CD4-positive, alpha-beta T cell (primary cell): Measurements from ENCODE around the gene TGM1. TPM values are rescaled to one million over a fixed set of nuclear protein-coding genes. Genes with fewer than 3 reads are reported as not detected.

Experiments used
- ATAC-seq: fragments of 200-7000 bp; cut with Tn5 transposase; one replicate; pipeline ENCODE4 v1.10.0; 2022; ENCODE audit warnings: mild to moderate bottlenecking; ENCODE audit not compliant: poor library complexity
- CTCF ChIA-PET: fragments of 350-600 bp; sonication (Branson Sonifier 250); formaldehyde crosslinking; loops from one replicate; lab custom pipeline; 2021; ENCODE audit warnings: antibody characterized with exemption, inconsistent platforms; lab: Charles Lee
- POLR2A ChIA-PET: fragments of 350-600 bp; sonication (Branson Sonifier 250); formaldehyde crosslinking; loops from one replicate; lab custom pipeline; 2021; ENCODE audit warnings: antibody characterized with exemption, inconsistent platforms; lab: Charles Lee
- DNase-seq, 14 experiments: peaks; one replicate each; pipeline ENCODE4 v3.0.0-alpha.2; 2013 to 2020; ENCODE audit warnings: mixed read lengths in 2 of 14
- H3K27ac ChIP-seq, 2 donors: one replicate each; pipeline versions ENCODE4 v1.5.1 to v1.7.0; 2013; ENCODE audit warnings: low read length in 2 of 2, low read depth in 1 of 2, mild to moderate bottlenecking in 1 of 2
- H3K27me3 ChIP-seq, 2 experiments: 1 replicate in 1 of 2; 2 replicates in 1 of 2; pipeline versions ENCODE4 v1.6.1 to v1.7.0; 2013; ENCODE audit warnings: low read length in 2 of 2, control low read depth in 1 of 2, mild to moderate bottlenecking in 1 of 2, moderate library complexity in 1 of 2; ENCODE audit not compliant: insufficient read depth in 2 of 2, control insufficient read depth in 1 of 2
- H3K36me3 ChIP-seq: one replicate; pipeline ENCODE4 v1.6.1; 2013; ENCODE audit warnings: low read length, control low read depth; ENCODE audit not compliant: insufficient read depth
- H3K4me1 ChIP-seq: one replicate; pipeline ENCODE4 v1.6.1; 2013; ENCODE audit warnings: low read length, control low read depth; ENCODE audit not compliant: insufficient read depth
- H3K4me3 ChIP-seq: one replicate; pipeline ENCODE4 v1.5.1; 2013; ENCODE audit warnings: mild to moderate bottlenecking, low read length, moderate library complexity
- H3K9me3 ChIP-seq, 2 experiments: 1 replicate in 1 of 2; 2 replicates in 1 of 2; pipeline versions ENCODE4 v1.6.1 to v1.7.0; 2013; ENCODE audit warnings: low read length in 2 of 2, mild to moderate bottlenecking in 2 of 2, control low read depth in 1 of 2, moderate library complexity in 1 of 2; ENCODE audit not compliant: control insufficient read depth in 1 of 2, insufficient read depth in 1 of 2
- H3K27ac Mint-ChIP-seq: one replicate; pipeline ENCODE4 v1.8.0; 2020; ENCODE audit warnings: mixed read lengths
- H3K27me3 Mint-ChIP-seq: one replicate; pipeline ENCODE4 v1.8.0; 2021; ENCODE audit warnings: mixed read lengths
- H3K36me3 Mint-ChIP-seq: one replicate; pipeline ENCODE4 v1.8.0; 2021; ENCODE audit warnings: low read depth, mixed read lengths
- H3K4me1 Mint-ChIP-seq: one replicate; pipeline ENCODE4 v1.8.0; 2021; ENCODE audit warnings: low read depth, mixed read lengths
- H3K4me3 Mint-ChIP-seq: one replicate; pipeline ENCODE4 v1.8.0; 2020; ENCODE audit warnings: mild to moderate bottlenecking, mixed read lengths
- H3K9me3 Mint-ChIP-seq: one replicate; pipeline ENCODE4 v1.8.0; 2020; ENCODE audit warnings: mixed read lengths
- intact Hi-C, 2 experiments: fragments of 100-400 bp; cut with DNase I in 1 of 2; cut with micrococcal nuclease in 1 of 2; formaldehyde crosslinking; loops; one replicate each; pipeline versions ENCODE4 v1.15.1 to v1.9.0; 2023 to 2025; cut with DNase I, micrococcal nuclease
- total RNA-seq, 174 experiments: library from RNA in 2 of 174; stranded (reverse) in 2 of 174; gene quantifications; one replicate each; pipeline ENCODE4 v1.2.3 and lab custom pipeline; 2021 to 2026
- TF ChIP-seq, protein P1 (sequence below): fragments of 200-600 bp; IDR thresholded peaks from one replicate; pipeline ENCODE4 v1.8.0; 2022; ENCODE audit warnings: antibody characterized with exemption, mild to moderate bottlenecking

TGM1 gene
- total RNA-seq, 2 experiments from 2014 or later, result 3.5 to 3.9 TPM

GRCh38 chr14:24283796-24284460 is 21.0 kb upstream of the TGM1 start:
- DNase-seq (no peak), ATAC-seq (no peak)
- Mint-ChIP-seq H3K27me3 (no peaks in the 10 kb centered on the region), H3K36me3 (no peaks in the 10 kb centered on the region), H3K4me3 (no peak overlapping the region), H3K4me1 (peaks cover 15% of the 10 kb centered on the region), H3K27ac (no peak overlapping the region), H3K9me3 (no peaks in the 10 kb centered on the region)
- peaks cover 15% of the 10 kb centered on the region for H3K4me1 ChIP-seq
- no peaks in the 10 kb centered on the region for H3K9me3 ChIP-seq
- no peaks in the 10 kb centered on the region for H3K36me3 ChIP-seq
- ChIA-PET POLR2A (interaction anchor here (0.5 kb wide), 1 partner anchor 39 kb away, joined by 4 read pairs; no protein-coding TSS in a partner anchor), CTCF (no interaction called here)
- TF ChIP-seq, protein P1, sequence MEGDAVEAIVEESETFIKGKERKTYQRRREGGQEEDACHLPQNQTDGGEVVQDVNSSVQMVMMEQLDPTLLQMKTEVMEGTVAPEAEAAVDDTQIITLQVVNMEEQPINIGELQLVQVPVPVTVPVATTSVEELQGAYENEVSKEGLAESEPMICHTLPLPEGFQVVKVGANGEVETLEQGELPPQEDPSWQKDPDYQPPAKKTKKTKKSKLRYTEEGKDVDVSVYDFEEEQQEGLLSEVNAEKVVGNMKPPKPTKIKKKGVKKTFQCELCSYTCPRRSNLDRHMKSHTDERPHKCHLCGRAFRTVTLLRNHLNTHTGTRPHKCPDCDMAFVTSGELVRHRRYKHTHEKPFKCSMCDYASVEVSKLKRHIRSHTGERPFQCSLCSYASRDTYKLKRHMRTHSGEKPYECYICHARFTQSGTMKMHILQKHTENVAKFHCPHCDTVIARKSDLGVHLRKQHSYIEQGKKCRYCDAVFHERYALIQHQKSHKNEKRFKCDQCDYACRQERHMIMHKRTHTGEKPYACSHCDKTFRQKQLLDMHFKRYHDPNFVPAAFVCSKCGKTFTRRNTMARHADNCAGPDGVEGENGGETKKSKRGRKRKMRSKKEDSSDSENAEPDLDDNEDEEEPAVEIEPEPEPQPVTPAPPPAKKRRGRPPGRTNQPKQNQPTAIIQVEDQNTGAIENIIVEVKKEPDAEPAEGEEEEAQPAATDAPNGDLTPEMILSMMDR, result no peak
- no peaks in the 10 kb centered on the region for H3K27me3 ChIP-seq
- H3K27ac ChIP-seq, result no peak overlapping the region
- intact Hi-C loops, result no loop called here
- no peak overlapping the region for H3K4me3 ChIP-seq

GRCh38 chr14:24282736-24283135 is 19.8 kb upstream of the TGM1 start:
- no peak overlapping the region for H3K4me3 ChIP-seq
- no peak overlapping the region for H3K27ac ChIP-seq
- TF ChIP-seq, protein P1, result no peak
- H3K36me3 ChIP-seq, result no peaks in the 10 kb centered on the region
- no peaks in the 10 kb centered on the region for H3K36me3 Mint-ChIP-seq
- POLR2A ChIA-PET, result no interaction called here
- H3K4me3 Mint-ChIP-seq, result no peak overlapping the region
- H3K27me3 ChIP-seq, result no peaks in the 10 kb centered on the region
- CTCF ChIA-PET, result interaction anchor here (0.8 kb wide), 1 partner anchor 14 kb away, joined by 3 read pairs; no protein-coding TSS in a partner anchor
- H3K4me1 ChIP-seq, result peaks cover 26% of the 10 kb centered on the region
- no peaks in the 10 kb centered on the region for H3K27me3 Mint-ChIP-seq
- peaks cover 25% of the 10 kb centered on the region for H3K4me1 Mint-ChIP-seq
- intact Hi-C loops, result no loop called here
- no peaks in the 10 kb centered on the region for H3K9me3 ChIP-seq
- no peak for ATAC-seq
- DNase-seq, result no peak
- no peak overlapping the region for H3K27ac Mint-ChIP-seq
- no peaks in the 10 kb centered on the region for H3K9me3 Mint-ChIP-seq

DNA sequence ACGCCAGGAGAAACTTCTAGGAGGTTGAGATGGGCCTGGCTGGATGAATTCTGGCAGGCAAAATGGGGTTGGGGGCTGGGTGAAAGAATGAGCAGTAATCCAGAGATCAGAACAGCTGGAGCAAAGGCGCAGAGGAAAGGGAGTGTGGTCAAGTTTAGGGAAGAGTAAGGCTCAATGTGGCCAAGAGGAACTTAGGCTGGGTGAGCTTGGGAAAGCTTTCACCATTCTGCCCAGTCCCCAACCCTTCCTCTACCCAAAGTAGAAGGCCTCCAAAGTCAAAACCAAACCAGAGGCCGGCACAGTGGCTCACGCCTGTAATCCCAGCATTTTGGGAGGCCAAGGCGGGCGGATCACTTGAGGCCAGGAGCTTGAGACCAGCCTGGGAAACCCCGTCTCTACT is 18.7 kb upstream of the TGM1 start:
- Histone ChIP-seq H3K27me3 (no peaks in the 10 kb centered on the region), H3K4me1 (peaks cover 28% of the 10 kb centered on the region), H3K9me3 (no peaks in the 10 kb centered on the region), H3K4me3 (no peak overlapping the region), H3K27ac (no peak overlapping the region), H3K36me3 (no peaks in the 10 kb centered on the region)
- DNase-seq, result no peak
- intact Hi-C loops, result no loop called here
- ATAC-seq, result no peak
- H3K27me3 Mint-ChIP-seq, result no peaks in the 10 kb centered on the region
- CTCF ChIA-PET, result interaction anchor here (4.0 to 4.4 kb wide), 2 partner anchors 11 to 16 kb away, joined by 20 to 24 read pairs; partner anchors contain the start of genes DHRS1, NOP9 and RABGGTA
- no peak overlapping the region for H3K4me3 Mint-ChIP-seq
- H3K4me1 Mint-ChIP-seq, result peaks cover 32% of the 10 kb centered on the region
- no peak overlapping the region for H3K27ac Mint-ChIP-seq
- H3K9me3 Mint-ChIP-seq, result no peaks in the 10 kb centered on the region
- no peaks in the 10 kb centered on the region for H3K36me3 Mint-ChIP-seq
- TF ChIP-seq, protein P1, result no peak
- POLR2A ChIA-PET, result no interaction called here
